Central memory CD4-positive, alpha-beta T cell (primary cell): ENCODE data around the gene LMNTD1.

Experiments
- DNase-seq: peaks from one replicate; pipeline ENCODE4 v3.0.0; 2022

The LMNTD1 gene

DNA sequence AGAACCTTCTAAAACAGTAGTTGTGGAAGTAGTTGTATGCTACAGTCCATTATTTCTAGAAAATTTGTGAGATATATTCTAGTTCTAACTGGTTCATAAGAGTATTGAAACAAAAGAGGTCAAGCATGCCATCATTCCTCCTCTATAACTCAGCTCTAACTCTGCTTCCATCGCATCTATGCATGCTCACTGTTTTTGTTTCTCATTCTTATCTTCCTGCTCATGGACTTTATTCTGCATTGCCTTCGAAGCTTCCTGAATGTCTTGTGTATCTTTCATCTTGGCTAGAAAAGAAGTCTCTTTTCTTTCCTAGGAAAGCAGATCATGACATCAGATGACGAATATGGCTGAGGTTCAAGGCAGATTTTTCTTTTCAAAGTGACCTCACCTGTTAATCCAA is 402 bp downstream of the LMNTD1 start:
- DNase-seq: no peak

DNA sequence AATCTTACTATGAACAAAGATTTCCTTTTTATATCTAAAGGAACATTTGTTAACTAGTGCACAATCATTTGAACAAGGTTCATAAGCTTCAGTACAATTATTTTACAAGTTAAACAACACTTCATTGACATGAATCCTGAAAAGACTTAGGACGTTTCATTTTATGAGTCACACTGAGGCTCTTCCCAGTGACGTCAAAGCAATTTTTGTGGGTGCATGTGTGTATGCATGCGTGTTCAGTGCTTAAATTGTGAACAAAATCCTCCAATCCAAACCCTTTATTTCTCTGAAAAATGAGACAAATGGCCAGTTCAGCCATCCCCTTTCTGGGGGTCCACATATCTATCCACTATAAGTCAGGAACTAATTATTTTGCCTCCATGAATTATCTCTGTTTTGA is 2.9 kb downstream of the LMNTD1 start:
- no peak for DNase-seq

DNA sequence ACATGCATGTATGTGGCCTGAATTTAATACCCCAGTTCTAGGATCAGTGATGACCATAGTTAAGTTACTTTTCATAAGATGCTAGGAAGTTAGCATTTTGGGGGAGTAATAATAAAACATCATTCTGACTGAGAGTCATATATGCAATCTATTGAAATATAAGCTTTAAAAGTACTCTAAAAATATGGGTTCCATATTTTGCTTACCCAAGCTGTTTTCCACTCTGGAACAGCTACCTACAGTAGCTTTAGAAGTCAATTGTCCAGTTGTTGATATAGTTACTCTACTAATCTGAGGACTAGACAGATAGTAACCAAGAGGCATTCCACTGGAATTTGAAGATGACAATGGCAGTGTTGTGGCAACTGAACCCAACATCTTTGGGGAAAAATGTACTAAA is 4.0 kb downstream of the LMNTD1 start:
- DNase-seq: no peak

DNA sequence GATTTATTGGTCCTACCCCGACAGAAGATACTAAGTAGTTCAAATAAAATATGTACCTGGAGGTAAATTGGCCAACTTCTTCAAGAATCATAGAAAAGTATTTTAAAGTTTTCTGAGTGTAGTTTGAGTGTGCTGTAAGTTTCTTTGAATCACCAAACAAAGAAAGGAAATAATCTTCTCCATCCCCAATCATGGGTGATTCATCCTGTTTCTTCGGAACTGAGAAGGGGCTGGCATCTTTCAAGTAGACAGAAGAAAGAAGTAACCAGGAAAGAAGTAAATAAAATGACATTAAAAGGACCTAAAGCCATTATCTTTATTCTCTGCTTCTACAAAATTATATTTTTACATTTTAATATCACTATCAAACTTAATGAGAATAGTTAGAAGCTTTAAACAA is 6.8 kb downstream of the LMNTD1 start:
- DNase-seq: no peak

DNA sequence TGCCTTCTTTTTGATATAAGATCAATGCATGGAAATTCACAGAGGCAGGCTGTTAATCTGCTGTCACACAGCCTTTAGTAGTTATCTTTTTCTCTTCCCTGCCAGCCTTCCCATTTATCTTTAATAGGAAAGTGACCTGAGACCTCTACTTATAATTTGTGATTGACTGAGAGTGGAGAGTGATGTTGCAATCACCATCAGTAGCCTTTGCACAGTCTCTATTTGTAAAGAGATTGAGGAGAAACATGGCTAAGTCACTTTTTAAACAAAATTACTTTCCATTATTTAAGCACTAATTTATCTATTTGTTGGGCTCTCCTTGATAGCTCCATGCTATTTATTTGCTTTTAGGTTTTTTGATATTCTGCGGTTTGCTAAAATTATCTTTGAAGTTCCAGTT is 19.9 kb downstream of the LMNTD1 start:
- no peak for DNase-seq

DNA sequence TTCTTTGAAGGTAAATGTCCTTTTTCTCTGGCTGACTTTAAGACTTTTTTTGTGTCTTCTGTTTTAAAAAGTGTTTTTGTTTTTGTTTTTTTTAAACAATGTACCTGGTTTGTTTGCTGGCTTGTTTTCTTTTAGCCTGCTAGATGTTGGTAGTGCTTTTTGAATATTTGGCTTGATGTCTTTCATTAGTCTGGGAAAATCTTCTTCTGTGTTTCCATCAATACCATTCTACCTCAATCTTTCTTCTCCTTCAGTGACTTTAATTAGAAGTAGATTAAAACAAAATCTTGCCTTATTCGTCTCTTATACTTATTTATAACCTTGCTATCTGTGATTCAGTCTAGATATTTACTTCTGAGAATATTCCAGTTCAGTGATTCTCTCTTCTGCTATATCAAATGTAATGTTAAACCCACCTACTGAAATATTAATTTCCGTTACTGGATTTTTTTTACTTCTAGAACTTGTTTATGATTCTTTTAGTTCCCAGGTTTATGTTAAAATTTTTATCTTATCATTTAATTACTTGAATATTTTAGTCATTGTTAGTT is 21.5 kb downstream of the LMNTD1 start:
- DNase-seq: no peak

DNA sequence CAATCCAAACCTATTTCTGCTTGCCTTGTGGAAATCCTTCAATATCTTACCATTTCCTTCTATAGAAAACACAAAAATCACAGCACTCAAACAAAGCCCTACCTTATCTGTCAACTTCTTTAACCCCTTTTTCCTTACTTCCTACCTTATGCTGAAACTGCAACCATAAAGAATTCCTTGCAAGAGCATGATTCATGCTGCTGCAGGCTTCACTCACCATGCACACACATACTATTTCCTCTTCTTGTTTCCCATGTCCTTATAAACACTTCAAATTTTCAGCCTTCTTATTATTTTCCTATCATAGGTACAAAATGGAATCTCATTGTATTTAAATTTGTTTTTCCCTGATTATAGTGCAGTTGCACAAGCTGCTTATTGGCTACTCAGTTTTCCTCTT is 23.3 kb downstream of the LMNTD1 start:
- DNase-seq: no peak

DNA sequence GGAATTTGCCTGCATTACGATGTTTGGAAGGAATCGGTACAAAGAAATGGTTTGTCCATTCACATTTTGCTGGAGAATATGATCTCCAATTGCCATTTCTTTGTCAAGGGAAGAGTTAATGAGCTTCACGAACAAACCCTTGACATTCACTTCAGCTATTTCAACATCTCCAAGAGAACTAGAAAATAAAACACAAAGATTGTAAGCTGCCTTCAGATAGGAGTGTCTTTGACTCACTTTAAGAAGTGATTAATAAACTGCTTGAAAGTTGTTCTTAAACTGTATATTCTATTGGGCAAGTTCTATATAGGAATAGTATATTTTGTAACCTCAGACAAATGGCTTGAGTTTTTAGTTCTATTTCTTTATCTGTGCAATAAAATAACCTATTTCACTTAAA is 26.3 kb downstream of the LMNTD1 start:
- no peak for DNase-seq

DNA sequence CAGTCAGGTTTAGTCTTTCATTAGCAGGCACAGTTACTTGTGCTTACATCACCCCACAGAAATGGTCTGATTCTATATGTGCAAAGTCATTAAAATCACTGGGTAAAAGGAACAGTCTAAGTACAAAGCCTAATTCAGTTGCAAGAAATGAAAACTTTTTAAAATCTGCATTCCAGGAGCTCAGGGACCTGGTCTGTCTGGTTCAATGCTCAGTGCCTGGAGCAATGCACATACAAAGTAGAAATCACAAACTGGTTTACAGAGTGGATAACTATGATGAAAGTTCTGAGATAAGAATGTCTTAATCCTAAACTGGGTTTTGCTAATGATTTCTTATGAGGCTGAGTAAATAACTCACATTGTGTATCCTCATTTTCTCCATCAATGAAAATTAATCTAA is 28.7 kb downstream of the LMNTD1 start:
- no peak for DNase-seq

DNA sequence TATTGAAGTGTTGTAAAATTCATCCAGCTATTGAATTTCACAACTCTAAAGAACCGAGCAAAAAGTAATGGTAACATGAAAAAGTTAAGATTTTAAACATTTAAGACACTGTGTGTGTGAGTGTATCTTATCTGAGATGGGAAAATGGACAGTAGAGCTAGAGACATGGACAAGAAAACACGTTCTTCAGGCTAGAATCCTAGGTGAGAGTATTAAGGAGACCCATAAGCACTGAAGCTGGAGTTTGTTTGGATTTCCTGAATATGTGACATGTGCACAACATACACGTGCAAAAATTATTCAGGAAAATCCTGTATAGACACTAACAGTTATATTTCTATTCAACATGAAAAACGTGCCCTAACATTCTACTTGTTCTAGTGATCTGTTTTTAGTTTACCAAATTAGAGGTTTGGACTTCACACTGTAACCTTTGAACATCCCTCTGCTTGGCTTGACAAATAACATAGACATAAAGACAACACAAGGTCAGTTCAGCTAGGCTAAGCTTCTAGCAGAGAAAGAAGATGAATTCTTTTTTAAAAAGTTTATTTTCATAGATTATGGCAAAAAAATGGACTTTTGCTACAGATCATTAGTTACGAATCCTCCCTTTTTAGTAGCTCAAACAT is 31.3 kb downstream of the LMNTD1 start:
- DNase-seq: no peak

DNA sequence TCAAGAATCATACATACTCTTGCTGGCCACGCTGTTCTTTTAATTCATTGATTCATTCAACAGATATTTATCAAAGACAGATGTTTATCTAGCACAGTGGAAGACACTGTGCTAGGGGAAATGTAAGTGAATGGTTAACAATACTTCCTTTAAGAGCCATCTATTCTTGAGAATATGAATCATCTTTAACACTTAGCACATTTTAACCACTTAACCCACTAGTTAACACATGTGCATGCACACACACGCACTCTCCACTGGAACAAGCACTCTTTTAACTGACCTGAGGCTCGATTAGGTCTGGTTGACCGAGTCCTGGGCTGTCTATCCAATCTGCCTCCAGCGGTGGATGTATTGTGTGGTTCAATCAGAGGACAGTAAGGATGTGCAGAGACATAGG is 34.6 kb downstream of the LMNTD1 start:
- DNase-seq: no peak

DNA sequence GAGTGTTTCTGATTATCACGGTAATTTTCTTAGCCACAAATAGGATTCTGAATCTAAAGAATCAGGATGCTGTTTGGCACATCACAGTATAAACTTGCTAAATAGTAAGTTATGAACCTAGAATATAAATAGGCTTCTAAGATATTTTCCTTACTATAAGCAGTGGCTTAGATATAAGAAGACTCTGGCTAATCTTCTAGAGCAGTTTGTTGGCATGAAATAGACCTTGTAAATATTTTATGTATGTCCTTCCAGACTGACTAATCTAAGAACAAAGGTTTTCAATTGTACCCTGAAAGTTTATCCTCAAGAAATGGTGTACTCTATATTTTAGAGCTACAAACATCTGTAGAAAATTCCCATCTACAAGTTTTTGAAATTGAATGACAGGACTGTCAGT is 48.3 kb downstream of the LMNTD1 start:
- no peak for DNase-seq

DNA sequence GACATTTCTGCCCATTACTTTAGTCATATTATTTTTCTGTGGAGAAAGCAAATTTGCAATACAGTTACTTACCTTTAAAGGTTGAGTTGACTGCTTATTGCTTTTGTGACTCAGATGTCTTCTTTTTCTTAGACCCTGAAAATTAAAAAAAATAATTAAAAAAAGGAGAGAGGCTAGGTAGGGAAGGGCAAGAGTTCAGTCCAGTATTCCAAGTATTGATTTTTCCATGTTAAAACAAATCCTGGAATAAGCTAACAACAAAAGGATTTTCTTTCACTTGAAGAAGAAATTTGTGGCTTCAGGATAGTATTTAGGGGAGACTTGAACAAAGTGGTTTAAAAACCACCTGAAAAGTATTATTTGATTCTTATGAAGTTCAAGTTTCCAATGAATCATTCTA is 49.4 kb downstream of the LMNTD1 start:
- no peak for DNase-seq

DNA sequence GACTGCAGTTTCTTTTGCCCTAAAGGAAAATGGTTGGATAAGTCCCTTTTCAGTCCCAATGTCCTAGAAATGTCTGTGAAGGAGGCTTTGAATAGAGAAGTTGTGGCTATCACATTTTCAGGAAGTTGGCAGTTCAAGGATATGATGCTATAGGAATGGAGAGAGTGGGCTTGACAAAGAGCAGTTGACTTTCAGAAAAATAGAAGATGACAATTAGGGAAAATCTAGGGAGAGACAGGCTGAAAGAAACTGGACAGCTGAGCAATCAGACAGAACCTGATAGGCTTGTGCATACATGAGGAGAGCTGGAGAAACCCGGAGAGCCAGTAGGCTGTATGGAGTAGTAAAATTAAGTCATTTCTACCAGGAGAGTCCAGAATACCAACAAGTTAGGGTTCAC is 50.5 kb downstream of the LMNTD1 start:
- no peak for DNase-seq

DNA sequence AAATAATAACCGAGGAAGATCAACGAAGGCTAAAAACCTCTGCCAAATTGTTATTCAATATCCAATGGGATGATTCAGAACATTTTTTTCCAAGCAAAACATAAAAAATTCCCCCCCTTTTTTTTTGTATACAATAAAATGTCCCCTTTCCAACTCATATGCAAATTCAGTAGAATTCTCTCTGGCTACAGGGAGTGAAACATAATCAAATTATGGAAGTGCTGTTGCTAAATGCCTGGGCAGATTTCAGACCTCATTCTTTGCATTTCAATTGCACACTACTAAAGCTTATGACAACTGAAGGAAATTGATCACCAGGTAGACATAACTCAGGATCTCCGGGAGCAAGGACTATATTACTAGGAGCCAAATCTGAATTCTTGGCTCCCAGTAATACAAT is 51.0 kb downstream of the LMNTD1 start:
- no peak for DNase-seq

DNA sequence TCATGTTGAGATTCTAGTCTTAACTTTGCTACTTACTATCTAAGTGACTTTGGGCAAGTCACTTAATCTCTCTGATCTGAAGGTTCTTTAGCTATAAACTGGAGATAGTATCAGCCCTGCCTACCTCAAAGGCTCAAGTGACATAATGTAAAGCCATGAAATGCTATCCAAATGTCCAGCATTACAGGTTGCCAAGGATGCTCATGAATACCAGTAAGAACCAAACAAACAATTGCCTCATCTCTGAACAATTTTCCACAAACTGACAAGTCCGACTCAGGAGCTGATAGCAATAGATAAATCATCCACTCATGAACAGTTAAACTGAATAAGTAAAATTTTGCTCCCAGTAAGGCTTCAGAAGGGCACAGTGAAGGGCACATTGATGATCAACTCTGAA is 51.5 kb downstream of the LMNTD1 start:
- DNase-seq: no peak

DNA sequence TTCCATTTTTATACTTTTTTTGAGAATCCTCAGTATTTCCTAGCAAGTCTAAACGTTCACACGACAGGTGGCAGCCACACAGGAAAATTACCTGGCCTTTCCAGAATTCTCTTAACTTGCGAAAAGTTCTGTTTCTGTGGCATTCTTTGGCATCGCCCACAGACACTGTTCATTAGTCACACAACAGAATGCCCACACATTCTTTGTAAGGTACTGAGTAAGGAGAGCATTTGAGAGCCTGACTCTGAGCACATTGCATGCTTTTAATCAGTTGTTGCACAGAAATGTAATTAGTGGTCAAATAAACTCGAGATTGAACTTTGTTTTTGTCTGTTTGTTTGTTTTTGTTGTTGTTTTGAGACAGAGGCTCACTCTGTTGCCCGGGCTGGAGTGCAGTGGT is 52.4 kb downstream of the LMNTD1 start:
- no peak for DNase-seq

DNA sequence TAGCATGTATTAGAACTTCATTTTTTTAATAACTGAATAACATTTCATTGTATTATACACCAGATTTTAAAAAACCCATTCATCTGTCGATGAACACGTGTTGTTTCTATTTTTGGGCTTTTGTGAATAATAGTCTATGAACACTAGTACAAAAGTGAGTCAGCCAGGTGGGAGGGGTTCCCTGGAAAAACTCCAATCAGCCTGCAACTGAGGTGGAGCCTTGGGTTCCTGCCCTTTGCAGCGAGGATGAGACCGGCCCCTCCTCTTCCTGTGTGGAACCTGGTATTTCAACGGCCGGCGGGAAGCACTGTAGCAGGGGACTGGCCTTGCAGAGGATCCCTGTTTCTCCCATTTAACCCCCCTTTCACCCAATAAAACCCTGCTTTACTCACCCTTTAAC is 56.1 kb downstream of the LMNTD1 start:
- no peak for DNase-seq

DNA sequence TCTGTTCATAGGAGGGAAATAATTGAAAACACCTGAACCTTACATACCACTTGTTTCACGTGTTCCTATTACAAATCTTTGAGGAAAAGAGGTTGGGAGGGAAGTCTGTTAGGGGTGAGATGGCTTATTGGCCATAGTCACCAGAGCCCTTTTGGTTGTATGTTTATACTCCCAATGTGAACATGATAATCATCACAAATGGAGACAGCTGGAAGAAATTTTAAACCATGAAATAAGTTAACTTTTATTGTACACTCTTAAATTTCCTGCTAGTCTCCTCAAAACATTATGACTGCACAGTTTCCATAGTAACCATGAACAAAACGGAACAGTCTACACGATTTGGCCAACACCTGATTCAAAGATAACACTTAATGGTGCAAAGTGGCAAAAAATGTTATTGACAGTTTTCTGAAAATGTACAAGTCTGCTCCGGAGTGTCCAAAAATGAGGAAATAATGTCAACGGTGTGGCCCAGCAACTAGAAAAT is 56.9 kb downstream of the LMNTD1 start:
- no peak for DNase-seq

DNA sequence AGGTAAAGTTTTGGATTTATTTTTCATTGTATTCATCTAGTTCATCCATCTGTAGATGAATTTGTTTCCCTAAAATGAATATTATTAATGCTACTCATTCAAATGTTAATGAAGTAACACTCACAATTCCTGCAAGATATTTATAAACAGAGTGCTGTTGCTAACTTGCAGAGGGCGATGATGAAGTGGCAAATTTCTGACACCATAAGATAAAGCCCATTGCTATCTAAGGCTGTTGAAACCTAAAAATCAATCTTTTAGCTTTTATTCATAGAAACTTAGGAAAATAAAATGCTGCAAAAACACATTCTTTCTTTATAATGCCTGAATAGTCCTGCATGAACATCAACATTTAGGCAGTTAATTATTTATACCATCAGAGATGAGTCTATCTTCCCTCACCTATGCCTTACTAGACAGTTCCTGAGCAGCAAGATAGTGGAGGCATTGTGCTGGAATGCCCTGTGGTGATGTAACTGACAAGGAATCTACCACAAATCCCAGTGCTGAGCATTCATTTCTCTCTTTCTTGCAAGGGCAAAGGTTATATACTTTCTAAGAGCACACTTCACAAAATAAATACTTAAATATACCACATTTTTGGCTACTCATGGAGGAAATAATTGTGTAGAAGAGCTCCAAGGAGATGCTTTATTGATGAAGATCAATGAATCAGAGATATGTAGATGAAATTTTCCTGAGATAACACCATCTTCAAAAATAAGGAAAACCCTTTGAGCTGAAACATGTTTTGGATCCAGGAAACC is 57.6 kb downstream of the LMNTD1 start:
- no peak for DNase-seq

DNA sequence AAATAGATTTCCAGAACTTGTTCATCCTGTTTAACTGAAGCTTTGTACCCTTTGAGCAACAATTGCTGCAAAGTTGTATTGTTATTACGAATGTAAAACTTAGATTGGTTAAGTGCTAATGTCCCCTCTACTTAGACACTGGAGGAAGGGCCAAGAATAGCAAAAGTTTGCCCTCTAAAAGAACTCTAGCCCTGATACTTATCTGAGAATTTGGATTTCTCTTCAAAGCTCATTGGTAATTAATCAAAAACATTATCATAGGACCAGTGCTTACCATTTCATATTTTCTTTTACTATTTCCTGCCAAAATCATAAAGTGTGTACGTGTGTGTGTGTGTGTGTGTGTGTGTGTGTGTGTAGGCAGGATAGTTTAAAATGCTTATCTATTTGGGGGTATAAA is 58.2 kb downstream of the LMNTD1 start:
- DNase-seq: no peak

DNA sequence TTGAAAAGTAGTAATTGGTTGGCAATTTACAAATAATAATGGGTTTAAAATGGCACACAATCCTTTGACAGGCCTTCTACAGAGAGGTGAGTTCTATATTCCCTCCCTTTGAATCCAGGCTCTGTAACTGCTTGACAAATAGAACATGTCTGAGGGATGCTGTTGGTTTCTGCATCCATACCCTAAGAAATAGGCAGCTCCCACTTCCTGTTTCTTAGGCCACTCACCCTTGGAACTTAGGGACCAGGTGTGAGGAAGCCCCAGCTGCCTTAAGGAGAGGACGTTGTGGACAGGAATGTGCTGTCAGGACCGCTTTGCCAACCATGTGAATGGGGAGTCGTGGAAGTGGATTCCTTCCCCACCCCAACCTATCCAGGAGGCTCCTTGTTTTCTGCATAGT is 59.4 kb downstream of the LMNTD1 start:
- no peak for DNase-seq

DNA sequence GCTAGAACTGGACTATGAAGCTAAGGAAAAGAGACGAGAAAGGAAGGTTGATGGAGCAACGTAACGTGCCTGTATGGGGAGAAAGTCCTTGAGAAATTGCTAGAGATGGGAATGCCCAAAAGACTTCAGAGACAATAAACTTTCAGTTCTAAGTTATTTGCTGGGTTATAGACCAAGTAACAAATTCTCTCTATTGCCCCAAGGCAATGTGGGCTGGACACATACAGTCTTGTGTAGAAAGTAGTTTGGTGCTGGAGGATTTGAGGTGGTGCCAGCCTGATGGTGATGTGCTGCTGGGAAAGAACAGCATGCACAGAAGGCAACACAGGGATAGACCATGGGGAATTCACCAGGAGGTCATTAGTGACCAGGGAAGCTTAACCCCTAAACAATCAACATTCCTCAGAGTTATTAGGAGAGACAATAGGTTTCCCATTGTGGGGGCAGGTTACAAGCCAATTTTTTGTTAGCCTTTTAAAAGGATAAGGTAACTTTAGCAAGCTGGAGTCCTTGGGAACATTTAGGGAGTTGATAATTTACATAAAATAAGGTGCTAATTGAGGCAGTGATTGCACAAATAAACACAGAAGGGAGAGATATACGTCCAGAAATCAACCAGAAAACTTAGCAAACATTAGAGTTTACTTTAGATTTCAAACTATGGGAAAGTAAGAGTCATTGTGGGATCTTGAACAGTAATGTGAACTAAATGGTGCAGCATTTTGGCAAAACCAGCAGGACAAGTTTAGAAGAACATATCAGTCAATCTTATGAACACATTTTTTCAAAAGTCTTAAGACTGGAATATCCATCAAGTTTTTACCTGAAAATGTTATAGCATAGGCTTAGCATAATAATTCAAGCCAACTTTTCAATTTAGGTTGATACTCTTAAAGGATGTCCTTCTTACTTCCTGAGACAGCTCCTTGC is 61.4 kb downstream of the LMNTD1 start:
- no peak for DNase-seq
